Middle frontal gyrus (tissue), 1 donor: ENCODE results near the gene KCNQ5.

Experiments
- DNase-seq: peaks from one replicate; pipeline ENCODE4 v3.0.0-alpha.2; 2015; ENCODE audit warnings: low spot score; ENCODE audit errors: extremely low spot score

The KCNQ5 gene

DNA sequence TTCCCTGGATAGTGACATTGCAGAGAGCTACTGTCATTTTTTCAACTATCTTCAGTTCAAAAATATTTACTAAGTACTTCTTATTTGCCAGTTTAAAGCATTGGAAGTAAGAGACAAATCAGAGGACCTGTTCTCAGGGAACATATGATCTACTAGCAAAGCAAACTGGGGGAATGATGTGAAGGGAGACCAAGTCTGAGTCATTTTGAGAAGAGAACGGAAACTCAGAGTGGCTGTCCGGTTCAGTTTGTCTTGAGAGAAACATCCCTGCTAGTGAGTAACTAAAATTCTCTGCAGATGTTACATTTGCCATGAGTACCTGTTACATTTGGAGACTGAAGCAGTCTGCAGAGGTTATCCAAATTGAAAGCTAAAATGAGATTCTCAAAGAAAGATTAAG, 118.3 kb downstream of the KCNQ5 start:
- DNase-seq = no peak

DNA sequence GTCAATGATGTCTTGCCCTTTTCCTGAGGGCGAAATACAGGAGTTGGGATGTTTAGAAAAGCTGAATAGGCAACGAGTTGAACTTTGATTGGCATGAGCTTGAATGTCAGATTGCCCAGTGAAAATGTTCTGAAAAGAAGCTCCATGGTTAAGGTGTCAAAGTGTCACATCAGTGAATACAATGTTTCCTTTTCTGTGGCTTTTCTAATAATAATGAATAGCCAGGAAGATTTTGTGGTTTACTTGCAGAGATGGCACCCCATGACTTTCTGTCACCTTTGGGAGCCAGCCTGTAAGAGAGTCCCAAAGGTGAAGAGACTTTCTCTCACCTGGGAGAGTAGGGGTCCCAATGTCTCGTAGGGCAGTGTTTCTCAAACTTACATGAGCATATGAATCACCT, 119.2 kb downstream of the KCNQ5 start:
- no peak for DNase-seq

DNA sequence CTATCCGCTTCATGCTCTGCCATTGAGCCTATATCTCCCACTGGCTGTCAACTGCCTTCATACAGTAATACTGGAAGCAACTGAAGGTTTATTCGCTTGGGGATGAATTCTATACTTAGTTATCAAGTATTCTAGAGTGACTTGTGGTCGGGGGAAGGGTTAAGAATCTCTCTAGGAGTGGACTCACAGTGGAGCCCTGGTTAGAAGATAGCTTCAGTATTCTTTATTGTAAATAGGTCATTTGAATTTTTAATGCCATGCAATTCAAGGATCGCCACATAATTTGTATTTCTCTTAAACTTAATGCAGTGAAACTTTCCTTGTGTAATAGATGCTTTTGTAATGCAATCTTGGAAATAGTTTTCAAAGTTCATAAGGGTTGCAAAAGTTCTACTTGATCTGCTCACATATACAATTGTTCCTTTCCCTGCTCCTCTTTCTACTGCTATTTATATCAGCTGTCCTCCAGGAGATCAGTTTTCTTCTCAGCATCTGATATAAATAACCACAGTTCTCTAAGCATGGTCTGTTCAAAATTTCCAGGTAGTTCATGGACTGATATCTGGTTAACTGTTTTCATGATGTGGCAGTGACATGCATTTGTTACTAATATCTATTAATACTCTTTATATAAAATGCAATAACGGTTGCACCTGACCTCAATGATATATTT, 120.3 kb downstream of the KCNQ5 start:
- DNase-seq = no peak

DNA sequence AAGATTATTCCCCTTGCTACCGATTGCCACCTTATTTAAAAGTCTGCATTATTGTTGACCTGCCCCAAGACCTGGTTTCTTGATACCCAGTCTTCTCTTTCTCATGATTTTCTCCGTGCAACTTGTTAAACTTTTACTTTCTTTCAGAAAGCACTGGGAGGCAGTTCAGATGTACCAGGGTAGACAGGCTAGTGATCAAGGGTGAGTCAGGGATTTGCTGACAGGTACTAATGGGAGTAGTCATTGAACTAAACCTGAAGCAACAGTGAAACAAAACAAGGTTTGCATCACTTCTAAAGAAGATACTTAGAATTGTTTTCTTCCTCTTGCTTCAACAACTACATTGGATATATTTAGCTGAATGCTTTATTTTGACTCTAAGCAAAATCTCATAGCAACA, 124.4 kb downstream of the KCNQ5 start:
- no peak for DNase-seq

DNA sequence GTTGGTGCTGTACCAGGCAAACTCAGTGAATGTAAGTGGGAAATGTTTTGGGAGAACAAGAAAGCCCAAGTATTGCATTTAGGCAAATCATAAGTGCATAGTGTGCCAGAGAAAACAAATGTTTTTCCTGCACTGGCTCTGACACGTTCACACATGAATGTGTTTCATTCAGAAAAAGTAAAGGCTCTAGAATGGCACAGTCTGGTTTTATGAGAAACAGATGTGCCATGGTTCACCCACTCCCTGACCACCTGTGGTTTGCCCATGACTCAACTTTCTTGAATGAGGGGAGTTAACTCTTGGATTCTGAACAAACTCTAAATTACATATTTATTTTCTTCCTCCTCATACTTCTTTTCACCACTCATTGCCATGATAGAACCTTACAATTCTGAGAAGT, 126.9 kb downstream of the KCNQ5 start:
- DNase-seq = no peak

DNA sequence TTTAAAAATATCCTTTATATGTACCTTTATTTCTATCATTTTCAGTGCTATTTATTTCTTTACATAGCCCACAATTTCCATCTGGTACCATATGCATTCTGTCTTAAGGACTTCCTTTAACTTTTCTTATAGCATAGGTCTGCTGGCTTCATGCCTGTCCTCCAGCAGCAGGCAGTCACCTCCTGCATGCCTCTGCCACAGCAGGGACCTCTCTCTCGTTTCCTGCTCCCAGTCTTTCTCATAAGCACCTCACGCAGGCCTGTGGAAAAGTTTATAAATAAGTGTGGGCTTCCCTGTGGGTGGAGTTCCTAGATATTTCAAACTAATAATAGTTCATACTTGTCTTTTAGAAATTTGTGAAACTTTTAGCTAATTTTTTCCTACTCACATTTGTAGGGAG, 133.9 kb downstream of the KCNQ5 start:
- no peak for DNase-seq

DNA sequence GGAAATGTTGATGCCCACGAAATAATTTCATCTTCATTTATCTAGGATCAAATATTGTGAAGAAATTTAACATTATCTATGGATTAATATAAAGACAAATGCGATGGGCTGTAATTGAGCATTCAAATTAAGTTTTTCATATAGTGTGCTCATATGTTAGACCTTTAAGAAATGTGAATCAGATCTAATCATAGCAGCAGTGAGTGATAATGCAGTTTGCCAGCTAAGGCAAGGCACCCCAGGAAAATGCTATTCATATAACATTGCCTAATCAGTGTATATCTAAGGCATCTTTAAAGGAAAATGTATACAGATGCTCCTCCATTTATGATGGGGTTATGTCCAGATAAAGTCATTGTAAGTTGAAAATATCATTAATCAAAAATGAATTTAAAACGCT, 135.2 kb downstream of the KCNQ5 start:
- no peak for DNase-seq

DNA sequence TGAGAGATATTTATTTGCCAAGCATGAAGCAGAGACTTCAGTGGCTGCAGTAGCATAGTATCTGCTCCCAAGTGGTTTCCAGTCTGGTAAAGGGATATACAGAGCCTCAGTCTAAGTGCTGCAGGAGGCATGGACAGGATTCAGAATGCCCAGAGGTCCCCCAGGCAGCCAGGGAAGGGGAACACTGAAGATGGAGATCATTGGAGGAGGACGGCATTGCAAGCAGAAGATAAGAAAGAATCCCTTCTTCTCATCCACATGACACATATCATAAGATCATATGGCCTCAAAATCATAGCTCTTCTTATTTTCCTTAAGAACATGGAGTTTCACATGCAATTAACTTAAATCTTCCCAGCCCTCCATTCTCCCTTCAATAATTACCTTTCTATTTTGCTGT, 136.1 kb downstream of the KCNQ5 start:
- DNase-seq = no peak

DNA sequence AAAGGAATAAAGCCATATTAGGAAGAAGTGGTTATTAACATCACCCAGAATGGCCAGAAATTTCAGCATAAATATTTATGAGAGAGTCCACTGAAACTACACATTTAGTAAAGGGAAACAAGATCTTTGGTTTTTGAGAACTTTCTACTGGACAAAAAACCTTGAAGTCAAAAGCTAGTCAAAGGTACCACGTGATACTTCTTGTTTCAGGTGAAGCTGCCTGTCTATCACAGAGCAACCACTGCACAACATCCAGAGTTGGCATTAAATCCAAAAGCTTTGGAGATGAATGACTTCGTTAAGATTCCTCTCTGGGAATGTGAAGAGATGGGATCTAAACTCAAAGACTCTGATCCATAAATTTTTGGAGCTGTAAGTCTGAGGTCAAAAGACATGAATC, 137.0 kb downstream of the KCNQ5 start:
- DNase-seq = no peak

DNA sequence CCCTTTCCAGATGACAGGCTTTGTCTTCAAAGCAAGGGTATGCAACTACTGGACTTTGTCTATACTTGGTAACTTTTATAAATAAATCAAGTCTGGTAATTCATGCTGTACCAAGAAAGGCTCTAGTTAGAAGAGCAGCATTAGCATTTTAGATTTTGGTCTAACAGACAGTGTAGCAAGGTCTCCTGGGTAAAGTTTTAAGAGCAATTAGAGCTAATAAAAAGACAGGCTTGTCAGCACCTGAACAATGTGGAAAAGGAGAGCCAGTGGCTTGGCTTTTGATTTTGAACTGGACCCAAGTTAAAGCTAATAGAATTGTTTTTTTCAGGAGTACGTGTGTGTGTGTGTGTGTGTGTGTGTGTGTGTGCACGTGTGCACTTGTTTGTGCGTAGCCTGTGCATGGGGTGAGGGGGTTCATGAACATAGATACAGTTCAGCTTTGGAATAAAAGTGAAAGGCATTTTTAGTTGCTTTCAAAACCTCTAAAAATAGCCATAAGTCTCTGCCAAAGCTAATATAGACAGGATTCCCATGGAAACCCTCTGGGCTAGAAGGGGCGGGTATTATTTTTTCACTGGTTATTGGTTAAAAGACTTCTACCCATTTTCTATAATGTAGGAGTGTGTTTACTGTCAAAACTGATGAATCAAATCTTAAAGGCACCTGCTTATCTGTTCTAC, 138.4 kb downstream of the KCNQ5 start:
- DNase-seq = no peak

DNA sequence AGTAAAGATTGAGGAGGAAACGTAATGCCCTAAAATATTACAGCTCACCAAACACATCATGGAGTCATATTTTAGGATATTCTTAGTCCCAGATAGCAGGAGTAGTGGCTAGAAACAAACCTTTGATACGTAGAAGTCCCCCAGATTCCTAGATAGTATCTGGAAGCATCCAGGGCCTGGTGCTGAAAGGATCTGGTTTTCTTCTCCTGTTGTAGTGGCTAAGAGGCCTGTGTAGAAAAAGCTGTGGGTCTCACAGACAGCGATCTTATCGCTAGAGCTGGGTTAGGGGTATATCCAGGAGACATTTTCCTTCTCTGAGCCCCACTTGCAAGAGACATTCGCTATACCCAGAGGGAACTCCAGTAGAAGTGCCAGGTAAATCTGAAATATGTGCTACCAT, 139.9 kb downstream of the KCNQ5 start:
- DNase-seq = no peak

DNA sequence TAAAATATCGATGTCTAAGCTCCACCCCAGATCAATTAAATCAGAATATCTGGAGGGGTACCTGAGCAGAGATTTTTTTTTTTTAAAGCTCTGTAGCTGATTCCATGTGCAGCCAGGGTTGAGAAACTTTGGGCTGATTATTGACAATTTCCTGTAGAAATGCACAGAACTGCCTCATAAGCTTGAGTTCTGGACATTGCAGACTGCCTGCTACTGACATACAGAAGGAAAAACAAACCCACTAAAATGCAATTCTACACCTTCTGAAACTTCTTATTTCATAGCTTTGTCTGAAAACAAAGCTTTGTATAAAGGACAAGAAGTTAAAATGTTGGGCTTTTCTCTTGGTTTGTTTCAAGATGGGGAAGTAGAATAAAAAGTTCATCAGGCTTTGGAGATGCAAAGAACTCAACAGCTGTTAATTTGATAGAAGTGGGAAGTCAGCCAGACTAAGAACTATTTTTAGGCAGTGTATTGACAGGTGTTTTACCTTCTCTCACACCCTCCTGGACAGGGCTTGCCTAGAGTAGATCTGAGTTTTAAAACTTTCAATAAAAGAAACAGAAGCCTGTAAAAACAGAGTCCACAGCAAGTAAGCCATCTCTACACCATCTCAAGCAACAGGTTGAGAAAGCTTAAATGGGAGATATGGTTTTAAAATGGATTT, 147.7 kb downstream of the KCNQ5 start:
- DNase-seq = no peak

DNA sequence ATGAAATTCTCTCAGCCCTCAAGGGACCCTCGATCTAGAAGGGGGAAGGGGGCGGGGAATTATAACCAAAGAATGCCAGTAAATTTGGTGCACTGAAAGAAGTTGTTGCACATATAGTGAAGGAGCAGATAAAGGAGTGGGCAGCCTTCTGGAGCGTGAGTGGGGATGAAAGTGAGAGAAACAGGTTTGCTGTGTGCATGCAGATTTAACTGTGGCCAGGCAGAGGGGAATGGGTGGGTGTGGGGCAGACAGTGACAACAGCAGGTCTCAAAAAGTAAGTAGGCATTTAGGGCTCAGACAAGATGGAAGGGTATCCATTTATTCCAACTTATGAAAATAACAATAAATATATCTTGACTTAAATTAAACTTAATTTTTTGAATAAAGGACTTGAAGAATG, 149.1 kb downstream of the KCNQ5 start:
- DNase-seq = no peak

DNA sequence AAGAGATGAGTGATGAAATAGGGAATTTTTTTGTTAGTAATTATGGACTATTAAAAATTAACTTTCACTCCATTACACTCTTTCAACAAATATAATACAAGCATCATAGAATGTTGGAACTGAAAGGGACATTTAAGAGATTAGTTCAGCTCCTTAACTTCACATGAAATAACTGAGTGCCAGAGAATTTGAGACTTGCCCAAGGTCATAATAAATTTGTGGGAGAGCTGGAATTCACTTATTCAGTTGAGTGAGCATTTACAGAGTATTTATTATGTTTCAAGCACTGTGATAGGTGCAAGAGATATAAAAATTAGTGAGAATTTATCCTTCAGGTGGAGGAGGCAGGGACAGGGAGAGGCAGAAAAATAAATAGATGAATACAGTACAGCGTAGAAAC, 154.6 kb downstream of the KCNQ5 start:
- DNase-seq = no peak

DNA sequence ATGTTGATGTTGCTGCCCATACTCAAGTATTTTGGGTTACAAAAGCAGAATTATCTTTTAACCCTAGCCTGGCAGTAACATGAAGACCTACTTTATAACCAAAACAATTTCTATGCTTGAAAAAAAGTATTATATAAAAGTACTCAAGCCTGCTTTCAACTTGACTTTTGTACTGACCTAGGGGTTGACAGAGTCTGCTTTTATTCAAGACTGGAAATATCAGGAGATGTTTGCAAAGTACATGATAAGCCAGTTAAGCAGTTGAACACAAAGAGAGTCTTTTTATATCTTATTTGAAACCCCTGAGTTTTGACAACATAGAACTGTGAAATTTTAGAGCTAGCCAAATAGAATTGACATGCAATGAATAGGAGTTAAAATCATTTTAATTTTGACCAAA, 159.8 kb downstream of the KCNQ5 start:
- no peak for DNase-seq

DNA sequence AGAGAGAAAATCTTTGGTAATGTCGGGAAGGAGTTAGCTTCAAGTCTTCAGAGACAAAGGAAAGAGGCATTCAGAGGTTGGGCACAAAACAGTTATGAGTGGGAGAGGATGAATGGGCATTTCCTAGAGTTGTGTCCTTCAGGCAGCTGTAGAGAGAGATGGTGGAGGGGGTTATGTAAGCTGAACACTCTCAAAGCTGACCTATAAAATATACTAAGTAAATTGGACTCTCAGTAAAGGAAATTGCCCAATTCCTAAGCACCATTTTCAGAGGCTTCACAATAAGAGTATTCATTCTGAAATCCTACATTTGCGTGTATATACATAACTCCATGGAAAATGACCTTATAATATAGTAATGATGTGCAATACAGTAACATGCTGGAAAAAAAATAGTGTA, 161.2 kb downstream of the KCNQ5 start:
- no peak for DNase-seq

DNA sequence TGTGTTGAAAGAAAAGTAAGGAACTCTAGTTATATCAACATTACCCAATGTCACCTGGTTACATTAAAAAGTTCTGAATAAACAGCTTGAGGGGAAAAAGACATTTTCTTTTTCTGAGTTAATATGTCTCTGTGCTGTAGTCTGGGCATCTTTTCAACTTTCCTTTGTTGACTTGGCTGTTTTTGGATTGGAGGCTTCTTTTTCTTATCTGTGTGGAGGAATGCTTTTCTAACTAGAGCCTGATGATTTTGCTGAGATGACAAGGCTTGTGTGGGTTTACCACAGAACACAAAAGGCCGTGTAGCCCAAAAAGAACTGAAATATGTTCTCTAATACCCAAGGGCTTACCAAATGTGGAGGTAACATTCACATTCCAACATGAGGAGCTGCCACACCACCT, 161.8 kb downstream of the KCNQ5 start:
- DNase-seq = no peak

DNA sequence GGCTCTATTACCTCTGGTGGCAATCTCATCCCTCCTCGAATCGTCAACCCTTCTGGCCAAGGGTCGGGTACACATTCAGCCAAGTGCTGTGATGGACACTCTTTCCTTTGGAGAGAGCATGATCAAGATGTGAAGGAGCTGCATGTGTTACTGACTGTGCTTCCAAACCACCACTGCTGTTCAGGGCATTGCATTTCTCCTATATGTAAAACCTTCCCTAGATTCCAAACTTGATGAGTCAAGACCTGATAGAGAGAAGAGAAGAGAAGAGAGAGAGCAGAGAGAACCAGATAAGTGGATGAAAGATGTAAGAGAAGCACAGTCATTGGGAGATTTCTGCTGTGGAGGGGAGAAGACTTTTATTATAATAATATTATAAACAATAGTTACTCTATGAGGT, 162.2 kb downstream of the KCNQ5 start:
- no peak for DNase-seq

DNA sequence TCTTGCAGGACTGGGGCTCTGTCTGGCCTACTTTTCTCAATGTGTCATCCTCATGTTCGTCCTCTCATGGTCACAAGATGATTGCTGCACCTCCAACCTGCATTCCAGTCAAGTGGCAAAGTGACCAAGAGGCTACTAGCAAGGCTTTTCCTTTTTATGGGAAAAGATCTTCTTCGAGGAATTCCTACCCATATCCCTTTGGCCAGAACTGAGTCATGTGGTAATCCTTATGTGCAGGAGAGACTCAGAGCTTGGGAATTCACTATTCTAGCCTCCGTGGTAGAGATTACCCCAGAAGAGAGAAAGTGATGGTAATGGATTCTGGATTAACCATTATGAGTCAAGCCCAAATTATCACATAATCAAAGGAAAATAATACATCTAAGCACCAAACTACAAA, 162.7 kb downstream of the KCNQ5 start:
- no peak for DNase-seq

DNA sequence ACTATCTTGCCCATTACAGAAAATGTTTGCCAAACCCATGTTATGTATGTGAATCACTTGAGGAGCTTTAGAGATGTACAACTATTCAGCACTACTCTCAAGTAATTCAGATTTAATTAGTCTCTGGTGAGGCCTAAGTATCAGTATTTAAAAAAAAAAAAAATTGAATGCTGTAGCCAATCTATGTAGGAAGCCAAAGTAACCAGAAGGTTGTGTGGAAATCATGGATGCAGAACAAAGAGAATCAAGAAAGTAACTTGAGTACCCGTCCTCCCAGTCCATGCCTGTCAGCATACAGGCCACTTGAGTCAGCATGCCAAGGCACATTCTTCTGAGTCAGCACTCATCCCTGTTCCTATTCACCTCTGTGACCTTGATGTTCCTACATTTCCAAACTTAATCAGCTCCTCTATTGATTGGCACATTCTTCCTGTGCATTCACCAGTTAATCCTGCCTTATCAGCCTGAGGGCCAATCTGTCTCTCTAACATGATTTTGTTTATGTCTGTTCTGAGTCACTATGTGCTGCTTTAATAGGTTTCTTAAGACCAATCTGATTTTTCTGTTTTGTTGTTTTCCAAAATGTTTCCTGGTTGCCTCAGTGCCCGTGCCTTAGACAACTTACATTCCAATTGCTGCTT, 165.6 kb downstream of the KCNQ5 start:
- DNase-seq = no peak

DNA sequence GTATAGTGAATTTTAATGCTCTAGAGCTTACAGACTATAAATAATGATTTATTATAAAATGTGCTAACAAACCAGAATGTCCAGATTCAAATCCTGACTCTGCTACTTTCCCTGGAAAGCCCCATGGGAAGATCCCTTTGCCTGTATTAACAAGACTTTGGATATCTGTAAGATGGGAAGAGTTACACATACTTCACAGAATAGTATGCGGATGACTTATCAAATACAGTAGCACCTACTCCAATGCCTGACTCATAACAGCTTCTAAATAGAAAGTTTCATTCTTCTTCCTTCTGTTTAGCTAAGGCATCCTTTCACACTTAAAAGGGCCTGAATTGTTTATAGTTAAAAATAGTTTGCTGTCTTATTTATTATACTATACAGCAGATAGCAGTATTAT, 166.3 kb downstream of the KCNQ5 start:
- DNase-seq = no peak

DNA sequence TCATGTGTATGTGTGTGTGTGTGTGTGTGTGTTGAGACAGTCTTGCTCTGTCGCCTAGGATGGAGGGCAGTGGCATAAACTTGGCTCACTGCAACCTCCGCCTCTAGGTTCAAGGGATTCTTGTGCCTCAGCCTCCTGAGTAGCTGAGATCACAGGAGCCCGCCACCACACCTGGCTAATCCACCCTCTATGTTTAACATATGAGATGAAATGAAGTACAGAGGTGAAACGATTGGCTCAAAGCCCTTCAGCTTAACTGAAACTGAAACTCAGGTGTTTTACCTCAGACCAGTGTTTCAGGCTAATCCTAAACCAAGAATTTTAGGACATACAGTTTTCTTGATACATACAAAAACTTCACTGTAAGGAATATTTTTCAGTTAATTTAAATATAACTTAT, 167.3 kb downstream of the KCNQ5 start:
- DNase-seq = no peak
